IPS-20b (cell line): ENCODE measurements around the gene DCAF12.

Experiments
- H3K27ac ChIP-seq: one replicate; pipeline ENCODE4 v1.5.1; 2013; ENCODE audit warnings: low read length
- H3K27me3 ChIP-seq: 2 replicates; pipeline ENCODE4 v1.6.1; 2013; ENCODE audit warnings: mild to moderate bottlenecking, low read length, inconsistent platforms; ENCODE audit not compliant: insufficient read depth
- H3K36me3 ChIP-seq: 2 replicates; pipeline ENCODE4 v1.6.1; 2013; ENCODE audit warnings: low read depth, mild to moderate bottlenecking, inconsistent platforms, low read length, moderate library complexity; ENCODE audit not compliant: insufficient read depth
- H3K4me1 ChIP-seq: 2 replicates; pipeline ENCODE4 v1.6.1; 2013; ENCODE audit warnings: mild to moderate bottlenecking, control low read depth, inconsistent platforms, low read length, moderate library complexity; ENCODE audit not compliant: insufficient read depth
- H3K4me3 ChIP-seq: 2 replicates; pipeline ENCODE4 v1.5.1; 2013; ENCODE audit warnings: mild to moderate bottlenecking, low read length, inconsistent platforms
- H3K9ac ChIP-seq: 2 replicates; pipeline ENCODE4 v1.6.1; 2013; ENCODE audit warnings: low read depth, mild to moderate bottlenecking, inconsistent platforms, low read length, moderate library complexity
- H3K9me3 ChIP-seq: 2 replicates; pipeline ENCODE4 v1.6.1; 2013; ENCODE audit warnings: mild to moderate bottlenecking, low read depth, low read length, inconsistent platforms; ENCODE audit not compliant: insufficient read depth

Gene DCAF12

GRCh38 chr9:34126207-34127034 is at the start of gene DCAF12:
TSS of gene DCAF12 (minus strand) at chr9:34126698. CDS start at chr9:34126431, 267 bp downstream.
- peak within 1 kb of the TSS; percentile 99 for H3K9ac ChIP-seq
- H3K27ac ChIP-seq, result peak within 1 kb of the TSS; percentile 72
- peak within 1 kb of the TSS; percentile 100 for H3K4me3 ChIP-seq
- H3K36me3 ChIP-seq, result peaks cover 31% of the 10 kb centered on the region
- H3K27me3 ChIP-seq, result no peaks in the 10 kb centered on the region
- H3K9me3 ChIP-seq, result no peaks in the 10 kb centered on the region
- peaks cover 11% of the 10 kb centered on the region; the same call in 1 of the 2 replicates for H3K4me1 ChIP-seq

GRCh38 chr9:34176089-34176488 is 49.6 kb upstream of the DCAF12 start:
- no peak overlapping the region for H3K27ac ChIP-seq
- no peaks in the 10 kb centered on the region for H3K36me3 ChIP-seq
- no peaks in the 10 kb centered on the region for H3K27me3 ChIP-seq
- H3K4me3 ChIP-seq, result no peak overlapping the region
- H3K9me3 ChIP-seq, result no peaks in the 10 kb centered on the region
- no peaks in the 10 kb centered on the region for H3K4me1 ChIP-seq
- H3K9ac ChIP-seq, result no peak overlapping the region

GRCh38 chr9:34171753-34172535 is 45.4 kb upstream of the DCAF12 start:
- H3K9ac ChIP-seq, result no peak overlapping the region
- no peaks in the 10 kb centered on the region for H3K27me3 ChIP-seq
- H3K4me1 ChIP-seq, result no peaks in the 10 kb centered on the region
- no peak overlapping the region for H3K4me3 ChIP-seq
- no peaks in the 10 kb centered on the region for H3K36me3 ChIP-seq
- no peaks in the 10 kb centered on the region for H3K9me3 ChIP-seq
- no peak overlapping the region for H3K27ac ChIP-seq

GRCh38 chr9:34170237-34170991 is 43.9 kb upstream of the DCAF12 start:
- Histone ChIP-seq H3K27me3 (no peaks in the 10 kb centered on the region), H3K9ac (no peak overlapping the region), H3K4me3 (no peak overlapping the region), H3K36me3 (no peaks in the 10 kb centered on the region), H3K27ac (no peak overlapping the region), H3K4me1 (no peaks in the 10 kb centered on the region), H3K9me3 (no peaks in the 10 kb centered on the region)

GRCh38 chr9:34169125-34169524 is 42.6 kb upstream of the DCAF12 start:
- no peak overlapping the region for H3K4me3 ChIP-seq
- no peak overlapping the region for H3K27ac ChIP-seq
- no peak overlapping the region for H3K9ac ChIP-seq

GRCh38 chr9:34163434-34163833 is 36.9 kb upstream of the DCAF12 start:
- no peak overlapping the region for H3K27ac ChIP-seq
- no peaks in the 10 kb centered on the region for H3K4me1 ChIP-seq

More at GRCh38 chr9:34169125-34169524, 42.6 kb upstream of the DCAF12 start:
- no peaks in the 10 kb centered on the region for H3K36me3 ChIP-seq
- no peaks in the 10 kb centered on the region for H3K4me1 ChIP-seq
- no peaks in the 10 kb centered on the region for H3K9me3 ChIP-seq
- H3K27me3 ChIP-seq, result no peaks in the 10 kb centered on the region

GRCh38 chr9:34158362-34158869 is 31.9 kb upstream of the DCAF12 start:
- no peak overlapping the region for H3K9ac ChIP-seq
- no peak overlapping the region for H3K4me3 ChIP-seq
- no peaks in the 10 kb centered on the region; the same call in 1 of the 2 replicates for H3K4me1 ChIP-seq
- no peak overlapping the region for H3K27ac ChIP-seq
- H3K9me3 ChIP-seq, result no peaks in the 10 kb centered on the region
- no peaks in the 10 kb centered on the region for H3K36me3 ChIP-seq
- no peaks in the 10 kb centered on the region for H3K27me3 ChIP-seq

More at GRCh38 chr9:34163434-34163833, 36.9 kb upstream of the DCAF12 start:
- Histone ChIP-seq H3K4me3 (no peak overlapping the region), H3K27me3 (no peaks in the 10 kb centered on the region), H3K9ac (no peak overlapping the region), H3K9me3 (no peaks in the 10 kb centered on the region), H3K36me3 (no peaks in the 10 kb centered on the region)

GRCh38 chr9:34157898-34158297 is 31.4 kb upstream of the DCAF12 start:
- H3K9me3 ChIP-seq, result no peaks in the 10 kb centered on the region
- H3K4me3 ChIP-seq, result no peak overlapping the region
- no peaks in the 10 kb centered on the region; the same call in 1 of the 2 replicates for H3K4me1 ChIP-seq
- H3K36me3 ChIP-seq, result no peaks in the 10 kb centered on the region
- H3K27ac ChIP-seq, result no peak overlapping the region
- no peak overlapping the region for H3K9ac ChIP-seq
- no peaks in the 10 kb centered on the region for H3K27me3 ChIP-seq

- H3K36me3 ChIP-seq, result no peaks in the 10 kb centered on the region
- H3K27me3 ChIP-seq, result no peaks in the 10 kb centered on the region
- H3K4me1 ChIP-seq, result no peaks in the 10 kb centered on the region; the same call in 1 of the 2 replicates
- H3K9me3 ChIP-seq, result no peaks in the 10 kb centered on the region
- no peak overlapping the region for H3K4me3 ChIP-seq
- H3K27ac ChIP-seq, result no peak overlapping the region
- H3K9ac ChIP-seq, result no peak overlapping the region
These were observed 30.8 kb upstream of the DCAF12 start for GRCh38 chr9:34157318-34157717.

GRCh38 chr9:34154057-34154456 is 27.6 kb upstream of the DCAF12 start:
- no peaks in the 10 kb centered on the region; the same call in 1 of the 2 replicates for H3K4me1 ChIP-seq
- H3K27me3 ChIP-seq, result no peaks in the 10 kb centered on the region
- H3K4me3 ChIP-seq, result no peak overlapping the region
- H3K36me3 ChIP-seq, result no peaks in the 10 kb centered on the region
- H3K9me3 ChIP-seq, result no peaks in the 10 kb centered on the region
- no peak overlapping the region for H3K9ac ChIP-seq
- no peak overlapping the region for H3K27ac ChIP-seq

GRCh38 chr9:34151398-34151797 is 24.9 kb upstream of the DCAF12 start:
- Histone ChIP-seq H3K36me3 (no peaks in the 10 kb centered on the region), H3K27ac (no peak overlapping the region)

More at GRCh38 chr9:34151398-34151797, 24.9 kb upstream of the DCAF12 start:
- H3K4me3 ChIP-seq, result no peak overlapping the region
- no peaks in the 10 kb centered on the region for H3K27me3 ChIP-seq
- no peaks in the 10 kb centered on the region for H3K9me3 ChIP-seq
- no peaks in the 10 kb centered on the region; the same call in 1 of the 2 replicates for H3K4me1 ChIP-seq
- H3K9ac ChIP-seq, result no peak overlapping the region
